HCT116 (cell line): Measurements from ENCODE around the gene PLCB2.

Experiments
- CBX3 ChIP-seq: IDR thresholded peaks from 2 replicates; pipeline ENCODE4 v1.6.1; 2012; ENCODE audit warnings: low read depth
- EZH2 ChIP-seq: fragments of 200-600 bp; sonication (generic); IDR thresholded peaks from 2 replicates; pipeline ENCODE4 v1.6.1; 2017; ENCODE audit warnings: antibody characterized with exemption, mixed run types
- EZH2phosphoT487 ChIP-seq: fragments of 200-600 bp; IDR thresholded peaks from 2 replicates; pipeline ENCODE4 v1.6.1; 2018; ENCODE audit warnings: antibody characterized with exemption, borderline replicate concordance
- RAD21 ChIP-seq: IDR thresholded peaks from 2 replicates; pipeline ENCODE4 v1.6.1; 2012; ENCODE audit warnings: low read depth, mild to moderate bottlenecking
- TF ChIP-seq, protein P1 (sequence below), 3 experiments: fragments of 200-600 bp in 1 of 3; sonication (generic) in 1 of 3; IDR thresholded peaks in 2 of 3; conservative IDR thresholded peaks in 1 of 3; 2 replicates each; pipeline ENCODE4 v1.5.1; 2012 to 2017; ENCODE audit warnings: low read depth in 2 of 3, low read length in 2 of 3, antibody characterized with exemption in 1 of 3, borderline replicate concordance in 1 of 3, control low read depth in 1 of 3, mild to moderate bottlenecking in 1 of 3, mixed read lengths in 1 of 3, mixed run types in 1 of 3, moderate library complexity in 1 of 3; ENCODE audit not compliant: insufficient read depth in 1 of 3

DNA sequence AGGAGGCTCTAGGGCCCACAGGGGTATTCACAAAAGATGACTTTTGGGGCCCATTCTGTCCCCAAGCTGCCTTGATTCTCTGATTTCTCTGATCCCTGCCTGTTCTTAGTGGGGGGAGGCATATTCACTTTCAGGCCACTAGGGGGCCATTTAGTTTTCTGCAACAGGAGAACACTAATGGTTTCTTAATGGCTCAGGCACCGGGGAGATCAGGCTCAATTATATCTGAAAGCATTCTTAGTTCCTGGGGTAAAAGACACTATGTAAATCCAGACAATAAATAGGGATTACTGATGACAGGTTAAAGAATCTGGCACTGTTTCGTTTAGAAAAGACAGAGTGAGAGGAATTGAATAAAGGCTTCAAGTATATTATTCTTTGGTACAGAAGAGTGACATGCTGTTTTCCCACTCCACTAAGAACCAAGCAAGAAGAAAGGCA, 13.2 kb upstream of the PLCB2 start:
- no peak for TF ChIP-seq EZH2phosphoT487
- TF ChIP-seq, protein P1, sequence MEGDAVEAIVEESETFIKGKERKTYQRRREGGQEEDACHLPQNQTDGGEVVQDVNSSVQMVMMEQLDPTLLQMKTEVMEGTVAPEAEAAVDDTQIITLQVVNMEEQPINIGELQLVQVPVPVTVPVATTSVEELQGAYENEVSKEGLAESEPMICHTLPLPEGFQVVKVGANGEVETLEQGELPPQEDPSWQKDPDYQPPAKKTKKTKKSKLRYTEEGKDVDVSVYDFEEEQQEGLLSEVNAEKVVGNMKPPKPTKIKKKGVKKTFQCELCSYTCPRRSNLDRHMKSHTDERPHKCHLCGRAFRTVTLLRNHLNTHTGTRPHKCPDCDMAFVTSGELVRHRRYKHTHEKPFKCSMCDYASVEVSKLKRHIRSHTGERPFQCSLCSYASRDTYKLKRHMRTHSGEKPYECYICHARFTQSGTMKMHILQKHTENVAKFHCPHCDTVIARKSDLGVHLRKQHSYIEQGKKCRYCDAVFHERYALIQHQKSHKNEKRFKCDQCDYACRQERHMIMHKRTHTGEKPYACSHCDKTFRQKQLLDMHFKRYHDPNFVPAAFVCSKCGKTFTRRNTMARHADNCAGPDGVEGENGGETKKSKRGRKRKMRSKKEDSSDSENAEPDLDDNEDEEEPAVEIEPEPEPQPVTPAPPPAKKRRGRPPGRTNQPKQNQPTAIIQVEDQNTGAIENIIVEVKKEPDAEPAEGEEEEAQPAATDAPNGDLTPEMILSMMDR (IDR thresholded peaks at IDR 0.05 in 2 of 3, conservative IDR thresholded peaks at IDR 0.05 in 1 of 3; ENCODE audit: borderline replicate concordance in 1 of 3, insufficient read depth in 1 of 3, low read depth in 2 of 3, low read length in 2 of 3), result peak; percentile 86 to 92 (median 91)
- peak; percentile 70 for TF ChIP-seq RAD21
- peak; percentile 49; the same call in 1 of the 2 replicates for TF ChIP-seq CBX3
- no peak for TF ChIP-seq EZH2
